Measurements from ENCODE around the gene TMEM233. TPM values are rescaled to one million over a fixed set of nuclear protein-coding genes. Genes with fewer than 3 reads are reported as not detected.

The TMEM233 gene
- polyA plus RNA-seq, 1 donor from 2014 or later: not detected

GRCh38 chr12:119602734-119603094 lies 9.1 kb downstream of the TMEM233 start:
- Histone ChIP-seq H3F3A (ENCODE audit: insufficient read depth, low read length, poor library complexity, severe bottlenecking) (no peaks in the 10 kb centered on the region), H3K79me2 (replicated peaks; ENCODE audit: insufficient read depth, low read length) (no peaks in the 10 kb centered on the region), H3K27ac (ENCODE audit: low read length) (no peak overlapping the region), H3K36me3 (ENCODE audit: insufficient read depth, low read length) (no peaks in the 10 kb centered on the region), H2AFZ (ENCODE audit: low read depth, low read length) (no peak overlapping the region), H3K4me2 (ENCODE audit: low read length) (no peak overlapping the region), H3K9me2 (ENCODE audit: insufficient read depth, low read length) (no peaks in the 10 kb centered on the region), H4K20me1 (ENCODE audit: insufficient read depth) (no peaks in the 10 kb centered on the region), H3K27me3 (ENCODE audit: insufficient read depth, low read depth, low read length) (peaks cover 12% of the 10 kb centered on the region), H3K9me3 (ENCODE audit: low read length) (no peaks in the 10 kb centered on the region), H3K9ac (ENCODE audit: low read length) (no peak overlapping the region), H3K4me3 (ENCODE audit: low read length) (no peak overlapping the region)
- TF ChIP-seq MXI1 (conservative IDR thresholded peaks at IDR 0.05; ENCODE audit: poor library complexity, severe bottlenecking): no peak
- TF ChIP-seq POLR2AphosphoS5 (IDR thresholded peaks at IDR 0.05): no peak
- no peak for TF ChIP-seq EP300 (conservative IDR thresholded peaks at IDR 0.05; ENCODE audit: poor library complexity, severe bottlenecking)
- TF ChIP-seq REST (IDR thresholded peaks at IDR 0.05; ENCODE audit: borderline replicate concordance): no peak

GRCh38 chr12:119603767-119604166 lies 10.2 kb downstream of the TMEM233 start:
- TF ChIP-seq CTCF (IDR thresholded peaks at IDR 0.05; ENCODE audit: poor library complexity, severe bottlenecking): no peak
- TF ChIP-seq MXI1 (conservative IDR thresholded peaks at IDR 0.05; ENCODE audit: poor library complexity, severe bottlenecking): no peak
- no peak for TF ChIP-seq REST (IDR thresholded peaks at IDR 0.05; ENCODE audit: borderline replicate concordance)
- TF ChIP-seq POLR2AphosphoS5 (IDR thresholded peaks at IDR 0.05): no peak
- no peak for TF ChIP-seq EP300 (conservative IDR thresholded peaks at IDR 0.05; ENCODE audit: poor library complexity, severe bottlenecking)
- no peak for TF ChIP-seq TAF1 (IDR thresholded peaks at IDR 0.05; ENCODE audit: low read depth)
- TF ChIP-seq RAD21 (conservative IDR thresholded peaks at IDR 0.05): no peak
- no peak for TF ChIP-seq EZH2 (IDR thresholded peaks at IDR 0.05; ENCODE audit: borderline replicate concordance, insufficient read depth, low read length, poor library complexity, severe bottlenecking)
- TF ChIP-seq SMC3 (conservative IDR thresholded peaks at IDR 0.05; ENCODE audit: poor library complexity): no peak
- Histone ChIP-seq H3K79me2 (replicated peaks; ENCODE audit: insufficient read depth, low read length) (no peaks in the 10 kb centered on the region), H3K27me3 (ENCODE audit: insufficient read depth, low read depth, low read length) (peaks cover 6% of the 10 kb centered on the region), H4K20me1 (ENCODE audit: insufficient read depth) (no peaks in the 10 kb centered on the region), H3F3A (ENCODE audit: insufficient read depth, low read length, poor library complexity, severe bottlenecking) (no peaks in the 10 kb centered on the region), H3K9me2 (ENCODE audit: insufficient read depth, low read length) (no peaks in the 10 kb centered on the region), H3K4me2 (ENCODE audit: low read length) (no peak overlapping the region), H3K9me3 (ENCODE audit: low read length) (no peaks in the 10 kb centered on the region), H3K27ac (ENCODE audit: low read length) (no peak overlapping the region), H3K9ac (ENCODE audit: low read length) (no peak overlapping the region), H2AFZ (ENCODE audit: low read depth, low read length) (no peak overlapping the region), H3K36me3 (ENCODE audit: insufficient read depth, low read length) (no peaks in the 10 kb centered on the region), H3K4me3 (ENCODE audit: low read length) (no peak overlapping the region)
